HepG2 (cell line): ENCODE measurements around the gene SIVA1. TPM values are rescaled to one million over a fixed set of nuclear protein-coding genes. Genes with fewer than 3 reads are reported as not detected.
A peak's percentile ranks its signal among the peaks of the same experiment; 100 is the strongest.

ENCODE experiments used
- ERF ChIP-seq: IDR thresholded peaks from 2 replicates; pipeline ENCODE4 v1.6.1; 2018; ENCODE audit warnings: missing biosample characterization, missing genetic modification reagents
- EZH2 ChIP-seq: conservative IDR thresholded peaks from 2 replicates; pipeline ENCODE4 v1.6.1; 2012; ENCODE audit warnings: mild to moderate bottlenecking, low read depth, low read length, moderate library complexity
- FOXM1 ChIP-seq: sonication (generic); formaldehyde crosslinking; IDR thresholded peaks from 2 replicates; pipeline ENCODE4 v1.5.0; 2020; ENCODE audit warnings: missing genetic modification reagents
- HMG20B ChIP-seq: conservative IDR thresholded peaks from 2 replicates; pipeline ENCODE4 v1.6.1; 2016; ENCODE audit warnings: missing genetic modification reagents, missing compliant biosample characterization
- HNF4A ChIP-seq: sonication (generic); formaldehyde crosslinking; IDR thresholded peaks from 2 replicates; pipeline ENCODE4 v1.4.0; 2020; ENCODE audit warnings: missing genetic modification reagents
- KDM4B ChIP-seq: sonication (generic); formaldehyde crosslinking; IDR thresholded peaks from 2 replicates; pipeline ENCODE4 v1.4.0; 2020; ENCODE audit warnings: missing genetic modification reagents
- MTA1 ChIP-seq: sonication (generic); formaldehyde crosslinking; IDR thresholded peaks from 2 replicates; pipeline ENCODE4 v1.4.0; 2020; ENCODE audit warnings: missing genetic modification reagents, mild to moderate bottlenecking, borderline replicate concordance
- MTF1 ChIP-seq: sonication (generic); formaldehyde crosslinking; IDR thresholded peaks from 2 replicates; pipeline ENCODE4 v1.5.0; 2020; ENCODE audit warnings: missing genetic modification reagents
- PRMT3 ChIP-seq: sonication (generic); formaldehyde crosslinking; IDR thresholded peaks from 2 replicates; pipeline ENCODE4 v1.8.1; 2022; ENCODE audit warnings: low read depth, mild to moderate bottlenecking, moderate library complexity, missing genetic modification reagents, borderline replicate concordance
- RAD21 ChIP-seq: fragments of 450-650 bp; formaldehyde crosslinking; IDR thresholded peaks from 2 replicates; pipeline ENCODE4 v1.5.0; 2020; ENCODE audit warnings: mild to moderate bottlenecking
- RARG ChIP-seq: sonication (generic); formaldehyde crosslinking; IDR thresholded peaks from 2 replicates; pipeline ENCODE4 v1.4.0; 2020; ENCODE audit warnings: low read depth, mild to moderate bottlenecking, missing genetic modification reagents
- RBFOX2 ChIP-seq: fragments of 200-400 bp; formaldehyde crosslinking; IDR thresholded peaks from 2 replicates; pipeline ENCODE4 v1.6.1; 2017; ENCODE audit warnings: low read depth, mild to moderate bottlenecking, low read length
- SAFB2 ChIP-seq: sonication (generic); formaldehyde crosslinking; IDR thresholded peaks from 2 replicates; pipeline ENCODE4 v1.5.1; 2020; ENCODE audit warnings: missing genetic modification reagents, low read depth, mild to moderate bottlenecking, borderline replicate concordance
- SMARCE1 ChIP-seq: fragments of 450-650 bp; IDR thresholded peaks from 2 replicates; pipeline ENCODE4 v1.6.1; 2017; ENCODE audit warnings: borderline replicate concordance
- STAG1 ChIP-seq: sonication (generic); formaldehyde crosslinking; IDR thresholded peaks from 2 replicates; pipeline ENCODE4 v1.4.0; 2020; ENCODE audit warnings: missing genetic modification reagents
- ZFP36L1 ChIP-seq: sonication (generic); formaldehyde crosslinking; IDR thresholded peaks from 2 replicates; pipeline ENCODE4 v1.8.0; 2022; ENCODE audit warnings: mild to moderate bottlenecking, missing genetic modification reagents, moderate library complexity
- ZNF256 ChIP-seq: sonication (generic); formaldehyde crosslinking; conservative IDR thresholded peaks from 2 replicates; pipeline ENCODE4 v1.4.0; 2020; ENCODE audit warnings: missing genetic modification reagents
- ZNF274 ChIP-seq: sonication (generic); formaldehyde crosslinking; IDR thresholded peaks from 2 replicates; pipeline ENCODE4 v1.5.1; 2020; ENCODE audit warnings: mild to moderate bottlenecking, missing genetic modification reagents
- ZNF343 ChIP-seq: sonication (generic); formaldehyde crosslinking; IDR thresholded peaks from 2 replicates; pipeline ENCODE4 v1.4.0; 2020; ENCODE audit warnings: mild to moderate bottlenecking, missing genetic modification reagents
- ZNF468 ChIP-seq: sonication (generic); formaldehyde crosslinking; IDR thresholded peaks from 2 replicates; pipeline ENCODE4 v1.8.0; 2022; ENCODE audit warnings: mild to moderate bottlenecking, moderate library complexity, missing genetic modification reagents
- ZNF598 ChIP-seq: sonication (generic); formaldehyde crosslinking; IDR thresholded peaks from 2 replicates; pipeline ENCODE4 v1.5.1; 2020; ENCODE audit warnings: mild to moderate bottlenecking, missing genetic modification reagents, borderline replicate concordance
- ZNF615 ChIP-seq: sonication (generic); formaldehyde crosslinking; IDR thresholded peaks from 2 replicates; pipeline ENCODE4 v1.5.0; 2020; ENCODE audit warnings: mild to moderate bottlenecking, missing genetic modification reagents, borderline replicate concordance
- polyA plus RNA-seq, 8 experiments: library from polyadenylated mRNA; depleted of rRNA in 3 of 8; stranded (reverse) in 7 of 8; unstranded in 1 of 8; fragments of >200 nt; fragmentation: Illumina TruSeq in 4 of 8; extraction: Trizol in 4 of 8; gene quantifications; 2 replicates each; pipeline versions ENCODE4 v1.2.1 to v1.2.3, GENCODE V29; 2011 to 2016; ENCODE audit warnings: low read depth in 4 of 8, missing spikeins in 1 of 8, mixed read lengths in 1 of 8; ENCODE audit not compliant: insufficient read depth in 1 of 8
- total RNA-seq, 5 experiments: library from RNA; depleted of rRNA; stranded (reverse); fragments of >200 nt; fragmentation: Illumina TruSeq; extraction: Trizol; gene quantifications; 2 replicates each; pipeline ENCODE4 v1.2.3, GENCODE V29; 2016; ENCODE audit warnings: low read depth in 1 of 5
- TF ChIP-seq, protein P1 (sequence below): sonication (generic); formaldehyde crosslinking; IDR thresholded peaks from 2 replicates; pipeline ENCODE4 v1.4.0; 2020; ENCODE audit warnings: mild to moderate bottlenecking, missing genetic modification reagents
- TF ChIP-seq, protein P2 (sequence below): sonication (generic); formaldehyde crosslinking; IDR thresholded peaks from 2 replicates; pipeline ENCODE4 v1.4.0; 2020; ENCODE audit warnings: missing genetic modification reagents, borderline replicate concordance
- TF ChIP-seq, protein P3 (sequence below): sonication (generic); formaldehyde crosslinking; IDR thresholded peaks from 2 replicates; pipeline ENCODE4 v1.8.1; 2023; ENCODE audit warnings: mild to moderate bottlenecking, missing genetic modification reagents
- TF ChIP-seq, protein P4 (sequence below): sonication (generic); formaldehyde crosslinking; IDR thresholded peaks from 2 replicates; pipeline ENCODE4 v1.5.1; 2020; ENCODE audit warnings: missing genetic modification reagents, mild to moderate bottlenecking, borderline replicate concordance

SIVA1 gene
- total and polyA plus RNA-seq, 2 of the 13 experiments (the other 11 are each of a cell fraction or from before 2014, with no cell fraction given), result 123 to 186 TPM

DNA sequence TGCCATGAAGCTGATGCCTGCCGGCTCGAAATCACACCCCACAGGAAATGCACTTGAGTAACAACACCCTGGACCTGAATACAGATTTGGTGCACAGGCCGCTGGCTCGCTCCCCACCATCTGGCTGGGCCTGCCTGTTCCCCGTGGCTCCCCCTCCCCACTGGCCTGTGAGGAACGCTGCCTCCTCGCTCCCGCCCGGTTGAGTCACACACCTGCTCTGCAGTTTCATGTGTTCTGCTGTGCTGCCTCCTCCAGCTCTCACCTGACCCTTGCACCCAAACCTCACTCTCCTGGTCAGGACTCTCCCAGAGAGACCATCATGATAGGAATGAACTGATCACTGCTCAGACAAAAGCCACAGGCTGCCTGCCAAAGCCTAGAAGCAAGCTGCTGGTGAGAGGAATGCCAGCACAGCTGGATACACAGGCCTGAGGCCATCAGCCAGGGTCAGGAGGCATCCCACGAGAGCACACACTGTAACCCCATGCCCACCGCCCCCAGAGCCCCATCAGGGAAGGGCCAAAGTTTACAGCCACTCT is 3.8 kb upstream of the SIVA1 start (continued):
- TF ChIP-seq RAD21 (CRISPR knock-in tag), result peak; percentile 30; the same call in 1 of the 2 replicates
- TF ChIP-seq ZNF256 (CRISPR knock-in tag), result no peak
- no peak for TF ChIP-seq ZNF343 (CRISPR knock-in tag)
- no peak for TF ChIP-seq ZNF615 (CRISPR knock-in tag)
- TF ChIP-seq ZNF274 (CRISPR knock-in tag), result peak; percentile 54
- TF ChIP-seq ZNF598 (CRISPR knock-in tag), result no peak
- no peak for TF ChIP-seq SAFB2 (CRISPR knock-in tag)
- no peak for TF ChIP-seq EZH2
- TF ChIP-seq HNF4A (CRISPR knock-in tag), result peak; percentile 89
- TF ChIP-seq MTA1 (CRISPR knock-in tag), result peak; percentile 46; the same call in 1 of the 2 replicates
- peak; percentile 67; the same call in 1 of the 2 replicates for TF ChIP-seq ERF (CRISPR knock-in tag)
- no peak for TF ChIP-seq PRMT3 (CRISPR knock-in tag)
- TF ChIP-seq MTF1, result no peak
- TF ChIP-seq, protein P1, sequence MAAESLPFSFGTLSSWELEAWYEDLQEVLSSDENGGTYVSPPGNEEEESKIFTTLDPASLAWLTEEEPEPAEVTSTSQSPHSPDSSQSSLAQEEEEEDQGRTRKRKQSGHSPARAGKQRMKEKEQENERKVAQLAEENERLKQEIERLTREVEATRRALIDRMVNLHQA (CRISPR knock-in tag), result no peak
- TF ChIP-seq ZFP36L1 (CRISPR knock-in tag), result peak; percentile 53; the same call in 1 of the 2 replicates
- TF ChIP-seq, protein P2, sequence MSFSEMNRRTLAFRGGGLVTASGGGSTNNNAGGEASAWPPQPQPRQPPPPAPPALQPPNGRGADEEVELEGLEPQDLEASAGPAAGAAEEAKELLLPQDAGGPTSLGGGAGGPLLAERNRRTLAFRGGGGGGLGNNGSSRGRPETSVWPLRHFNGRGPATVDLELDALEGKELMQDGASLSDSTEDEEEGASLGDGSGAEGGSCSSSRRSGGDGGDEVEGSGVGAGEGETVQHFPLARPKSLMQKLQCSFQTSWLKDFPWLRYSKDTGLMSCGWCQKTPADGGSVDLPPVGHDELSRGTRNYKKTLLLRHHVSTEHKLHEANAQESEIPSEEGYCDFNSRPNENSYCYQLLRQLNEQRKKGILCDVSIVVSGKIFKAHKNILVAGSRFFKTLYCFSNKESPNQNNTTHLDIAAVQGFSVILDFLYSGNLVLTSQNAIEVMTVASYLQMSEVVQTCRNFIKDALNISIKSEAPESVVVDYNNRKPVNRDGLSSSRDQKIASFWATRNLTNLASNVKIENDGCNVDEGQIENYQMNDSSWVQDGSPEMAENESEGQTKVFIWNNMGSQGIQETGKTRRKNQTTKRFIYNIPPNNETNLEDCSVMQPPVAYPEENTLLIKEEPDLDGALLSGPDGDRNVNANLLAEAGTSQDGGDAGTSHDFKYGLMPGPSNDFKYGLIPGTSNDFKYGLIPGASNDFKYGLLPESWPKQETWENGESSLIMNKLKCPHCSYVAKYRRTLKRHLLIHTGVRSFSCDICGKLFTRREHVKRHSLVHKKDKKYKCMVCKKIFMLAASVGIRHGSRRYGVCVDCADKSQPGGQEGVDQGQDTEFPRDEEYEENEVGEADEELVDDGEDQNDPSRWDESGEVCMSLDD (CRISPR knock-in tag), result no peak
- TF ChIP-seq ZNF468 (CRISPR knock-in tag), result no peak
- no peak for TF ChIP-seq HMG20B (CRISPR knock-in tag)
- TF ChIP-seq RARG, result no peak
- TF ChIP-seq, protein P3, sequence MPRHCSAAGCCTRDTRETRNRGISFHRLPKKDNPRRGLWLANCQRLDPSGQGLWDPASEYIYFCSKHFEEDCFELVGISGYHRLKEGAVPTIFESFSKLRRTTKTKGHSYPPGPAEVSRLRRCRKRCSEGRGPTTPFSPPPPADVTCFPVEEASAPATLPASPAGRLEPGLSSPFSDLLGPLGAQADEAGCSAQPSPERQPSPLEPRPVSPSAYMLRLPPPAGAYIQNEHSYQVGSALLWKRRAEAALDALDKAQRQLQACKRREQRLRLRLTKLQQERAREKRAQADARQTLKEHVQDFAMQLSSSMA (CRISPR knock-in tag), result no peak
- TF ChIP-seq FOXM1 (CRISPR knock-in tag), result no peak
- TF ChIP-seq RBFOX2, result 0 out of 2 replicates have a peak, but pooled peaks have one; percentile 37
- TF ChIP-seq, protein P4, sequence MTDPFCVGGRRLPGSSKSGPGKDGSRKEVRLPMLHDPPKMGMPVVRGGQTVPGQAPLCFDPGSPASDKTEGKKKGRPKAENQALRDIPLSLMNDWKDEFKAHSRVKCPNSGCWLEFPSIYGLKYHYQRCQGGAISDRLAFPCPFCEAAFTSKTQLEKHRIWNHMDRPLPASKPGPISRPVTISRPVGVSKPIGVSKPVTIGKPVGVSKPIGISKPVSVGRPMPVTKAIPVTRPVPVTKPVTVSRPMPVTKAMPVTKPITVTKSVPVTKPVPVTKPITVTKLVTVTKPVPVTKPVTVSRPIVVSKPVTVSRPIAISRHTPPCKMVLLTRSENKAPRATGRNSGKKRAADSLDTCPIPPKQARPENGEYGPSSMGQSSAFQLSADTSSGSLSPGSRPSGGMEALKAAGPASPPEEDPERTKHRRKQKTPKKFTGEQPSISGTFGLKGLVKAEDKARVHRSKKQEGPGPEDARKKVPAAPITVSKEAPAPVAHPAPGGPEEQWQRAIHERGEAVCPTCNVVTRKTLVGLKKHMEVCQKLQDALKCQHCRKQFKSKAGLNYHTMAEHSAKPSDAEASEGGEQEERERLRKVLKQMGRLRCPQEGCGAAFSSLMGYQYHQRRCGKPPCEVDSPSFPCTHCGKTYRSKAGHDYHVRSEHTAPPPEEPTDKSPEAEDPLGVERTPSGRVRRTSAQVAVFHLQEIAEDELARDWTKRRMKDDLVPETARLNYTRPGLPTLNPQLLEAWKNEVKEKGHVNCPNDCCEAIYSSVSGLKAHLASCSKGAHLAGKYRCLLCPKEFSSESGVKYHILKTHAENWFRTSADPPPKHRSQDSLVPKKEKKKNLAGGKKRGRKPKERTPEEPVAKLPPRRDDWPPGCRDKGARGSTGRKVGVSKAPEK, result no peak
- peak; percentile 45 for TF ChIP-seq STAG1 (CRISPR knock-in tag)
- no peak for TF ChIP-seq KDM4B (CRISPR knock-in tag)
- no peak for TF ChIP-seq SMARCE1
